ENCODE data around the gene RFFL.
"Not testable (repeated sequence)": the region's sequence is repeated elsewhere in the genome, so short reads cannot be mapped to it uniquely, and the experiment has no call there.

The RFFL gene

DNA sequence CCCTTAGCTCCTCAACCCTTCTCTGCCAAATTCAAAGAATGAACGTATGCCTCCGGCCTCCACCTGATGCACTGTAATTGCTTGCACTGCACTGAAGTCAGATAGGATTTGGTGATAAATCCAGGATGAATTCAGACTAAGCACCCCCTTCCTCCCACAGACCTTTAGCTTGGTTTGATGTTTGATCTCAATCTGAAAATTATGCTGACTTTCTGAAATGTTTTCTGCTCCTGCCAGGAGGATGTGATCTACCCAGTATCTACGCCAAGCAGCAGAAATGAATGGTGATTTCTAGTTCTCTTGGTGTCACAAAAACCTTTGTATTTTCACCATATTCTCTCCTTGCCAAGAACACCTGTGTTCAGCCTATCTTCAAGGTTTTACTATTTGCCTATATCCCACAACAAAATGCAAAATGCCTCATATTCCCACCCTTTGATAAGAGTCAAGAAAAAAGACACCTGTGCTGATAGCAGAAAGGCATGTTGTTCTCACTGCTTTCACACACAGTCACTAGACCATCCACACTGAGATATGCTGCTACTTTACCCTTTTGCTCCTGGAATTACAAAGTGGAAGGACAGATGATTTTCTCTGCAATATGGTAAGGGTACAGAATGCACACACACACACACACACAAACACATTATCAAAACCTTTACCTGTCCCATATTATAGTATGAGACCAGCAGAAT is 14.7 kb downstream of the RFFL start:
- DNase-seq, result no peak

DNA sequence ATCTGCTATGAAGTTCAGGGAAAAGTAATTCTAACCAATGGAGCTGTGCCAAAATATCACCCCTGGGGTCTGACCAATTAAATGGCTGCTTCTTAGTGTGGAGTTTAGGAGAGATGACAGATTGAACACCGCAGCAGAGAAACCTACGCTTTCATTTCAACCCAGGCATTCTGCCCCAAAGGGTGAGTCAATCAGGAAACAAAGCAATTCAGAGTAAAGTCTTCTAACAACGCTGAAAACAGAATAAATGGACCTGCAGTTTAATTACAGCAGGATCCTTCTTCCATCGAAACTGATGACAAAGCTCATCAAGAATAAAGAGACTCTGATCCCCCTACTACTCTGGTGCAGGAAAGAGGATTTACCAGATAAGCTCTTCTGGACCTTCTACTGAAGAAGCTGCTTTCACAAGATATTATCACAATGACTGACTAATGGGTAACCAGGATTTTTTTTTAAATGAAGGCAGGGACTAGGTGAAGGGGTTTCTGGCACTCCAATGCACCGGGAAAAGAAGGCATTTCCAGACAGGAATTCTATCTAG is 16.7 kb downstream of the RFFL start:
- DNase-seq, result peak in 17 of 56 donors; percentile 5 to 46 (median 16)

DNA sequence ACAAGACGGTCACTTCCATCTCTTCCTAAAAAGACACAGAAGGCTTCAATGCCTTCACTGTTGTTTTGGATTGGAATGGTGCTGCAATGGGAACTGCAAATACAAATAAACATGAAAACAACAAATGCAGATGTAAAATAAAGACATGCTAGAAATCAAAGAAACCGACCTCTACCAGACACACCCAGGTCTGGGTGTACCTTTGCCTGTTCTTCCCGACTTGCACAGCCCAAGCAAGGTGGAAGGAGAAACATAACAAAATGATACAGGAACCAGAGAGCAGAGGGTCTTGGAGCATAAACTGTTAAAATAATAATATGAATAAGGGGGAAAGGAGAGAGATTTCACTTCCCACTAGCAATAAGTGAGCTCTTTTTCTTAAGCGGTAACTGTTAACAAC is 17.3 kb downstream of the RFFL start:
- no peak for DNase-seq

DNA sequence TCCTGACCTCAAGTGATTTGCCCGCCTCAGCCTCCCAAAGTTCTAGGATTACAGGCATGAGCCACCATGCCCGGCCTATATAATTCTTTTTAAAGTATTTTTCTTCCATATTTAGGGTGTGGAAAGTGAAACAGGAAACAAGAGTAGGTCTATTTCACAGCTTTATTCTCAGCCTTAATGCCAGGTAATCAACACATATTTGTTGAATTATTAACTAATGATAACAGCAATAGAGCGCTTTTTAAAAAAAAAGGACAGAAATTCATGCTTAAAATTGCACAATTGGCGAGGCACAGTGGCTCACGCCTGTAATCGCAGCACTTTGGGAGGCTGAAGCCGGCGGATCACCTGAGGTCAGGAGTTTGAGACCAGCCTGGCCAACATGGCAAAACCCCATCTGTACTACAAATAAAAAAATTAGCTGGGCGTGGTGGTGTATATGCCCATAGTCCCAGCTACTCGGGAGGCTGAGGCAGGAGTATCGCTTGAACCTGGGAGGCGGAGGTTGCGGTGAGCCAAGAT is 18.0 kb downstream of the RFFL start:
- DNase-seq, result not testable (repeated sequence)

DNA sequence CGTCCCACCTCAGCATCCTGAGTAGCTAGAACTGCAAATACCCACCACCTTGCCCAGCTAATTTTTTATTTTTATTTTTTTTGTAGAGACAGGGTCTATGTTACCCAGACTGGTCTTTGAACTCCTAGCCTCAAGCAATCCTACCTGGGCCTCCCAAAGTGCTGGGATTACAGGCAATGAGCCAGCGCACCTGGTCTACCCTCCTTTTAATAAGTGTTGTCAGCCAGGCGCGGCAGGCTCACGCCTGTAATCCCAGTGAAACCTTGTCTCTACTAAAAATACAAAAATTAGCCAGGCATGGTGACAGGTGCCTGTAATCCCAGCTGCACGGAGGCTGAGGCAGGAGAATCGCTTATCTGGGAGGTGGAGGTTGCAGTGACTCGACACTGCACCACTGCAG is 19.3 kb downstream of the RFFL start:
- DNase-seq, result no peak

DNA sequence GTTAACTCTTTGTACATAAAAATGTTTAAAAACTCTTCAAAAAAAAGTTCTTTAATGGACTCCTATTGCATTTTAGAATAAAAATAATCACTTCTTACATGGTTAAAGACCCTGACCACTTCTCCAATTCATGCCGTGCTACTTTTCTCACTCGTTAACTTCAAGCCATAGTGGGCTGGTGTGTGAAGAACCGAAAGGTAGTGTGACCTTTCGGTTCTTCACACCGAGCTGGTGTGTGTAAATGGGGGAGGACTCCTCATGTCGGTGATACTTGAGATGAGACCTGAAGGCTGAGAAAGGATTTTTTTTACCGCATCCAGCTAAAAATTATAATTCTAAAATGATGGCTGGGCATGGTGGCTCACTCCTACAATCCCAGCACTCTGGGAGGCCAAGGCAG is 22.1 kb downstream of the RFFL start:
- DNase-seq, result no peak

DNA sequence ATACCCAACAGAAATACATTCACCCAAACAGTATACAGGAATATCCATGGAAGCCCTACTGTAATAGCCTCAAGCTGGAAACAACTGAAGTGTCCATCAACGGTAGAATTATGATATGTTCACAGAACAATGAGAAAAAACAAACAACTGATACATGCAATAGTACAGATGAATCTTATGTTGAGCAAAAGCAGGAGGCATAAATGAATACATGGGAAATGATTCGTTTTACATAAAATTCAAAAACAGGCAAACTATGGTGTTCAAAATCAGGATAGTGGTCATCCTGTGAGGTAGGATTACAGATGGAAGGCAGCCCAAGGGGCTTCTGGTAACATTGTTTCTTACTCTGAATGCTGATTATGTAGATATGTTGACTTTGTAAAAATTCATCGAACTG is 25.1 kb downstream of the RFFL start:
- DNase-seq, result no peak

DNA sequence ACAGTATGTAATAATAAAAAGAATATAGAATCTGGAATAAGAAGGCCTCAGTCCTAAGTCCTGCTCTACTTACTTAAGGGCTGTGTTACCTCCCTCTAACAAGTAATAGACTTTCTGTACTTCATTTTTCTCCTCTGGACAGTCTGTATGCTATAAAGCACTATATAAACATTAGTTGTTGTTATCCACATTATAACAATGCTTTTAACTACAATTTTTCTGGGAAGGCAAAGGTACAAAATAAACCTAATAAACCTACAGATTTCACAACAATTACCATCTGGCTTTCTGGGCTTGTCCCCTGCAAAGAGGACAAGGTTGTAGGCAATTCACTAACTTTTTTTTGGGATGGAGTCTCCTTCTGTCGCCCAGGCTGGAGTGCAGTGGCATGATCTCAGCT is 32.7 kb downstream of the RFFL start:
- no peak for DNase-seq

DNA sequence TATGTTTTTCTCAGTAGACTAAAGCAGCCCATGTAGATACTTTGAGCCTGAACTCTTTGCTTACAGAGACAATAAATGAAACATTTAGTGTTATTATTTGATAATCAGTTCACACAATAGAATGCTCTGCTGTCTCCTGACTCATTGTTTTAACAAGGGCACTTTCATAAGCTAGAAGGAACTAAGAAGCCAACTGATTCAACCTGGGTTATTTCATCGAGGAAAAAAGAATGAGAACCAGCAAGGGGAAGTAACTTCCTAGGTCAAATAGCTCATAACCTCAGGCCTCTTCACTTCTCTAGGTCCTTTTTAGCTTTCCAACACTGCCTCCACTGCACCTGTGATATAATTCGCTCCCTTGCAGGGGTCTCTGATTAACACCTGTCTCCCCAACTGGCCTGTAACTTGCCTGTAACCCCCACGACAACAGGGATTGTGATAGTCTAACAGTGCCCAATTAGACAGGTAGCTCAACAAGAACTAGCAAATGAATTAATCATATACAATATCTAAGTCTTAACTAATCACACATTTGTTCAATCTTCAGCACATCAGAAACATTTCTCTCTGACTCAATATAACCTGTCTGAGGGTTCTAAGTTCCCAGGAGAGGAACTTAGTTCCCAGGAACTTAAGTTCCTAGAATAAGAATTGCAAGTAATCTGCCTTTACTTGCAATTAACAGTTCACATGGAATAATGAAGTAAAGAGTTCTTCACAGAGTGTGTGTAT is 34.8 kb downstream of the RFFL start:
- DNase-seq, result no peak

DNA sequence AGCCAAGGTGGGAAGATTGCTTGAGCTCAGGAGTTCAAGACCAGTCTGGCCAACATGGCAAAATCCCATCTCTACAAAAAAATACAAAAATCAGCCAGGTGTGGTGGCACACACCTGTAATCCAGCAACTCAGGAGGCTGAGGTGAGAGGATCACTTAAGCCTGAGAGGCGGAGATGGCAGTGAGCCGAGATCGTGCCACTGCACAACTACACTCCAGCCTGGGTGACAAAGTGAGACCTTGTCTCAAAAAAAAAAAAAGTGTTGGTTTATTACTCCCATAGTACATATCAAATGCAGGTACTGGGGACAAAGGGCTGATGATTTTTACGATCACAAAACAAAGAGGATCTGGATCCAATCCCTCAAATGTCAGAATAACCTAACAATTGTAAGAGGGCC is 35.4 kb downstream of the RFFL start:
- DNase-seq, result not testable (repeated sequence)

DNA sequence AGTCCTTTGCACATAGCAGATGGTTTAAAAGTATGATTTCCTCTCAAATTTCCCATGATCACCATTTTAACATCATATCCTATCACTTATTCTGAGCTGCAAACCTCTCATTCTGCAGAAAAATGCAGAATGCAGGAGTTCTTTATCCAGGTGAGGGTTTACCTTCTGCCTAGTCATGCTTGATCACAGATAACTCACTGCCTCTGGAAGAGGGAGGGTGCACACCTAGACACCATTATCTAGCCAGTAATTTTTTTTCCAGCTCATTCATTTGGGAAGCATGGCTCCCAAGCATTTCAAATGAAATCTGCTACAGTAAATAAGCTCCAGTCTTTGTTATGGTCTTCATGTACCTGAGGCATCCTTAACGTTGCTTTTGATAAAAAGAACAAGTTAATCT is 38.0 kb downstream of the RFFL start:
- DNase-seq, result no peak

DNA sequence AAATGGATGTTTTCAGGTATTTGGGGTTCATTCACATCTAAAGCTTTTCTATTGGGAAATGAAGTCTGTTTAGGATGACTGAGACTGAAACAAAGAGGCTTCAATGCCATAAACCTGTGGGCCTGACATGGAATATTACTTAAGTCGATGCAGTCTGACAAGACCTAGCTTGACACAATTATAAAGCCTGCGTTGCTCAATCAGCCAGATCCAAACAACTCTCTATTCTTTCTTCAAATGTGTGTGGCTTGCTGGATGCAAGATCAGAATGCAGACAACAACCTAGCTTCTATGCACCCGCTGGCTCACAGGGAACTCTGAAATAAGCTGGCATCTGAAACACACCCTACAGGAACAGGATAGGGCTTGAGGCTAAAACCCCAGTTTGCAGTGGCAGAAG is 40.0 kb downstream of the RFFL start:
- DNase-seq, result peak in 3 of 56 donors; percentile 17 to 36 (median 18)

DNA sequence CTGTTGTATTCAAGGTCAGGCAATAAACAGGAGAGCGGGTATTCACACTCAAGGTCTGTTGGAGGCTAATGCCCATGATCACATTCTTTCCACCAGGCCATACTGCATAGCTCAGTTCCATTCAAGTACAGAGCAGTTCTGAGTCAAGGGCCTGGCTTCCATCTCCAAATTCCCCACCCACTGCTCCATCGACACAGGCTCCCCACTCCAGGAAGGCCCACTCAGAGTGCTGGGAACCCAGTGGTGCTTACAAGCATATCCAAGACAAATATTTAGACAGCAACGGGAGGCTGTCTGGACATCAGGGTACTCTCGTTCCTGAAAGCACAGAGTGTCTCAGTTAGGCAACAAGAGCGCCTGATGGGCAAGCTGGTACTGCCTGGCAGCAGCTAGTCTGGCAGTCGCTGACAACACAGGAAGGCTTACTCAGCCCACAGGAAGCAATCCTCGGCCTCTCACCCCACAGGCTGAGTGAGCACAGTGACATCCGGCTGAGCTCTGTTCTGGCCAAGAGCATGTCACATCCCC is 40.9 kb downstream of the RFFL start:
- peak in 55 of 56 donors; percentile 8 to 95 (median 85) for DNase-seq

DNA sequence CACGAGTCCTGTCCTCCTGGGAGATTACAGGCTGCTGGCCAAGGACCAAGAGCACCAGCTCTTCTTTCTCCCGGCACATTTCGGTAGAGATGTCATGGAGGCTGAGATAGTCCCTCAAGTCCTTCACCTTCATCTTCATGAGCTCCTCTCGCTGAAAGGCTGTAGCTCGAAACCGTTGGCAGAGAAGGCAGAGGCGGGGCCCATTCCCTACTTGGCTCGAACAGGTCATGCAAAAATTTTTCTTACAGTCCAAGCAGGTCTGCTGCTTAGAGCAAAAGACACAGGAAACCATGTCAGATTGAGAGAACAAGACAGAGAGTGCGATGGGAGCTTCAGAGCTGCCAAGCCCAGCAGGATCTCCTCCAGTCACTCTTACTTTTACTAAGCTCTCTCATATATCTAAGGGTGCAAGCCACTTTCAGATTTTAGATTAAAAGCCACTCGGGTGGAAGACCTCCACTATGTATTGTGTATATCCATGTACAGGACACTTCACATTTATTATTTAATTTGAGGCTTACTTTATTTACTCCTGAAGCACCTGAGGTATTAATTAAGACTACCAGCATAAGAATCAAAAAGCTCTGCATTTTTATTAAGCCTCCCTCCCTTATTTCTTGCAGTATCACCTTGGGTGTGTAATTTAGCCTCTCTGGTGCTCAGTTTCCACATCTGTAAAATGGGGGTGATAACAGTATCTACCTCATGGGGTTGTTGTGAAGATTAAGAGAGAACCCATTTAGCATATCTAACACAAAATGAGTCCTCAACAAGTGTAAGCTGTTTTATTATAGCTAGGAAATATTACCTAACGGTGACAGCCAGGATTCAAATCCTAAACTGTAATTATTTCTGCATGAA is 41.8 kb downstream of the RFFL start:
- DNase-seq, result no peak

DNA sequence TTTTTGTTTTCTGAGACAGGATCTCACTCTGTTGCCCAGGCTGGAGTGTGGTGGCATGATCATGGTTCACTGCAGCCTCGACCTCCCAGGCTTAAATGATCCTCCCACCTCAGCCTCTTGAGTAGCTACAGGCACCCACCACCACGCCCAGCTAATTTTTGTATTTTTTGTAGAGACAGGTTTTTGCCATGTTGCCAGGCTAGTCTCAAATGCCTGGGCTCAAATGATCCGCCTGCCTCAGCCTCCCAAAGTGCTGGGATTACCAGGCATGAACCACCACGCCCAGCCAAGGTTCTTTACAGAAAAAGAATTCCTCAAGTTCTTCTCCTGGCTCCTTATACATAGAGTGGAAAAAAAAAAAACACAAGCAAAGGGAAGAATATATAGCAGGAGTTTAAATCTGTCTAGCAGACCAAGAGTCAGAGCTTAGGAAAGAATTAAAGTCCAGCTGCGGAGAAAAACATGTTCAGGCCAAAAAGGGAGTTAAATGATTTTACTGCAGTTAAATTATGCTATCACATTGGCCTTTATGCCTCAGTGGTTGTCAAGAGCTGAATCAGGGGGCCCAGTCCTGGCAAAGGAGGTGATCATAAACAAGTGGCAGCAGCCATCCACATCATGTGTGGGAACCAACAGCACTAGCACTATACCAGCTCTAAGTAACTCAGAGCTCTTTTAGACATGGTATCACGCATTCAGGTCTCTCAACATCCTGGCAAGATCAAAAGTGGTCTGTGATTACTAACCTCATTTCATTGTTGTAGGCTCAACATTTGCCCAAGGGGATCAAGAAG is 43.9 kb downstream of the RFFL start:
- DNase-seq, result no peak

DNA sequence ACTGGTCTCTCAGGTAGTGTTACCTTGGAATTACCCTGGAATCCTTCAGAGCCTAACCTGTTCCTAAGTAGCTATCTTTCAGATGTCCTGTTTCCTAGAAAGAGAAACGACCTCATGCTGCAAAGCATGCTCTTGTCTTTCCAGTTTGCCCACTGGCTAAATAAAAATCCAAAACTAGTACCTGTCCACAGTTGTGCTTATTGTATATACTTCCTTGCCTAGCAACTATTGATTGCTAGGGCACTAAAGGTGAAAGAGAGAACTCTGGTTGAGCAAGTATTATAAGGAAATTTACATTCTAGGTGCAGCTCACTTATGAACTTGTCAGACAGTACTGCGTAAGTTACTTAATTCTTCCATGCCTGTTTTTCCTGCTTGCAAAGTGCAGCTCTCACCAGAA is 44.7 kb downstream of the RFFL start:
- no peak for DNase-seq

DNA sequence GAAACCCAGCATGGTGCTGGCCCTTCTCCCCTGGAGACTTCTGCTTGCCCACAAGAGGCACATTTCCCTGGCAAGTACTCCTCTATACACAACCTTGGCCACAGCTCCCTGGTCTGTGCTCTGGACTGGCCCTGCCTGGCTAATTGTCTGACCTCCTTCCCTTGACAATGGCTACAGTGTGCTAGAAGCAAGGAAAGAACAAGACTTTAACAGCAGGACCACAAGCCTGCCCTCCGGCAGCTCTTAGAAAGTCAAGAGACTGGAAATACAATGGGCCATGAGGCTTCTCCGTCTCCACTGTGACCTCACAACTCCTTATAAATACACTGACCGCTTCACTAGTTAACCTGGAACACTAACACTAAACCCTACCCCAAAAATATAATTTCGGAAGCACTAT is 46.5 kb downstream of the RFFL start:
- no peak for DNase-seq

DNA sequence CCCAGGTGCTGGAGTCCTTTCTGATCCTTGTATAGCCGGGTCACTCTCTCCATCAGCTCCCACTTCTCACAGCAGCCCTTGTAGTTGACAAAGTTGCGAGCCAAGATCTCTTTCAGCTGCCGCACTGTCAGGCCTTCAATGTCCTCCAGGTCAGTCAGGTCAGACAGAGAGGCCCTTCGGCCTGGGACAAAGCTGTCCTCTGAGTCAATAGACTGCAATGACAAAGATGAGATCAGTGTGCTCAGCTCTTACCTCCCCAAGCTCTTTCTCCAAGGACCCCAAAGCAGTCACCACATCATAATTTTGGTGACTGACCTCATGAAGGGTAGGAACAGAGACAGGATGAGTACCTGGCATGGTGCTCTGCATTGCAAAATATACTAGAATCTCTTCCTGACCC is 47.1 kb downstream of the RFFL start:
- no peak for DNase-seq

DNA sequence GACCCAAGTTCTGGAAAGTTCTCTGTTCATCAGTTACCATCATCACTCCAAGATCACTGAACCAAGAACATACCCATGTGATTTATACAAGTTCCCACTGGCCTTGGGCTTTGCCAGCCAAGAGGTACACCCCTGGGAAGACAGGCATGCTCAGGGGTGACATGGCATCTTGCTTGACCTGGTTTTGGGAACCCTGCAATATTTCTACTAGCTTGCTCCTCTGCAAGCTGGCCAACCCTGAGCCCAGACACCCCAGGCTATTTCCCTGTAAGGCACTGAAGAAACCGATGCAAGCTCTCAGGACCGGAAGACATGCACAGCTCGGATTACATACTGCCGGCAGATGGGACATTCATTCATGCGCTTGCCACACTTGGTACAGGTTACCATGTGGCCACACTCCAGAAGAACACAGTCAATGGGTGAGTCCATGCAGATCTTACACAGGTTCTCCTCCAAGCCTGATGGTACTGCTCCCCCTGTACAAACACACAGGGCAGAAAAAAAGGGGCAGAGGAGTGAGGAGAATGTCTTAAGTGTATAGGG is 51.8 kb downstream of the RFFL start:
- DNase-seq, result no peak

DNA sequence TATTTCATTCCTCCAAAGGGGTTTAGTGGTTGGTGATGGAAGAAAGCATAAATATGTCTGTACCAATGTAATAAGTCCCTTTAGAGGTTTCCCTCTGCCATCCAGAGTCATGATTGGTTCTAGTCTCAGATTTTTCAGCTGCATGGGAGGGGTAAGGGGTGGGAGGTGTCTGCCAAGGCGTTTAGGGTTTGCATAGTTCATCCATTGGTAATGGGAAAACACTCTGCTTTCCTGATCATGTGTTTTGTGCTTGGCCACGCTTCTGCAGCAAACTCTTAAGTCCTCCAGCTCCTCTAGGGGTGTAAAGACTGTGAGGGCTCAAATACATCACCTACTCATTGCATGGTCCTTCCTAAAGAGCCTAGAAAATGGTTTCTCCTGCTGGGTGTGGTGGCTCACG is 53.4 kb downstream of the RFFL start:
- DNase-seq, result no peak
